Measurements from ENCODE around the gene CTNNA3. TPM values are rescaled to one million over a fixed set of nuclear protein-coding genes. Genes with fewer than 3 reads are reported as not detected.

CTNNA3 gene
- total and polyA plus RNA-seq, 10 donors = 0.03 to 2.4 (median 0.76) TPM; not detected in 1

GRCh38 chr10:66981361-66982052 lies 714.5 kb downstream of the CTNNA3 start:
- intact Hi-C loops (cut with DNase I; ENCODE audit: low total_unique reads) = no loop called here
- Histone ChIP-seq H3K4me1 (no peaks in the 10 kb centered on the region), H3K27ac (no peak overlapping the region), H3K36me3 (no peaks in the 10 kb centered on the region), H3K27me3 (replicated peaks in 1 of 7) (no peaks in the 10 kb centered on the region), H3K4me3 (no peak overlapping the region), H3K9me3 (no peaks in the 10 kb centered on the region)
- WGBS, 5 donors = 70 to 87% (median 75%) methylated on average over 3 of the region's 3 CpGs
- TF ChIP-seq POLR2AphosphoS5 (IDR thresholded peaks at IDR 0.05) (no peak), CTCF (IDR thresholded peaks at IDR 0.05 in 8 of 11, conservative IDR thresholded peaks at IDR 0.05 in 3 of 11) (no peak), POLR2A (IDR thresholded peaks at IDR 0.05) (no peak)
- no peak for DNase-seq

- no peaks in the 10 kb centered on the region for H3K36me3 ChIP-seq
- H3K9me3 ChIP-seq = no peaks in the 10 kb centered on the region
- no peaks in the 10 kb centered on the region for H3K4me1 ChIP-seq
- intact Hi-C loops (cut with DNase I; ENCODE audit: low total_unique reads) = no loop called here
- no peak overlapping the region for H3K4me3 ChIP-seq
- no peak for DNase-seq
- WGBS, 5 donors = 77 to 85% (median 79%) methylated on average over 4 of the region's 4 CpGs
- no peak overlapping the region for H3K27ac ChIP-seq
- TF ChIP-seq POLR2A (IDR thresholded peaks at IDR 0.05) (no peak), POLR2AphosphoS5 (IDR thresholded peaks at IDR 0.05) (no peak), CTCF (IDR thresholded peaks at IDR 0.05 in 8 of 11, conservative IDR thresholded peaks at IDR 0.05 in 3 of 11) (no peak)
- H3K27me3 ChIP-seq (replicated peaks in 1 of 7) = no peaks in the 10 kb centered on the region
Measured at GRCh38 chr10:66980246-66980815, 715.7 kb downstream of the CTNNA3 start.

- no peak overlapping the region for H3K4me3 ChIP-seq
Measured at GRCh38 chr10:66964946-66965345, 731.0 kb downstream of the CTNNA3 start.

More at GRCh38 chr10:66964946-66965345, 731.0 kb downstream of the CTNNA3 start:
- no peak for DNase-seq
- WGBS, 5 donors = 39 to 54% (median 46%) methylated on average over 4 of the region's 4 CpGs
- no peak for TF ChIP-seq POLR2AphosphoS5 (IDR thresholded peaks at IDR 0.05)
- no peak for TF ChIP-seq CTCF (IDR thresholded peaks at IDR 0.05 in 8 of 11, conservative IDR thresholded peaks at IDR 0.05 in 3 of 11)
- no peak for TF ChIP-seq POLR2A (IDR thresholded peaks at IDR 0.05)
- Histone ChIP-seq H3K36me3 (no peaks in the 10 kb centered on the region), H3K27ac (no peak overlapping the region), H3K4me1 (no peaks in the 10 kb centered on the region), H3K9me3 (no peaks in the 10 kb centered on the region), H3K27me3 (replicated peaks in 1 of 7) (no peaks in the 10 kb centered on the region)
- intact Hi-C loops (cut with DNase I; ENCODE audit: low total_unique reads) = no loop called here

All from spleen (tissue), 11 donors.